ENCODE measurements around the gene NFS1.

The NFS1 gene

DNA sequence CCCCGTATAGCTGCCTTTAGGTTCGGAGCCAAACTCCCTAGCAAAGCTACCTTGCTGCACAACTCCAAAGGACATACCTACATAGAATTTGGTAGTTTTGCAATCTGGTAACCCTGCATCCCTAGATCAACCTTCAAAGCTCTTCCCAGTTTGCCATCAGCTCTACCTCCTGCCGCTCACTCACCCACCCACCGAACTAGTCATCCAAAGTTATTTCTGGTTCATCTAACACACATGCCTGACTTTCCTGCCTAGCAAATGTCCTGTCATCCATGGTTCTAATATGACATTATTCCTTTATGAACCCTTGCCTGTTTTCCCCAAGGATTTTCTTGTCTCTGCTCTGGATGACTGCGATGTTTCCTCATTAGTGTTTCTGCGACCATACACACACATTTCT is 61.9 kb downstream of the NFS1 start:
- no peak for DNase-seq (ENCODE audit: low read depth)

DNA sequence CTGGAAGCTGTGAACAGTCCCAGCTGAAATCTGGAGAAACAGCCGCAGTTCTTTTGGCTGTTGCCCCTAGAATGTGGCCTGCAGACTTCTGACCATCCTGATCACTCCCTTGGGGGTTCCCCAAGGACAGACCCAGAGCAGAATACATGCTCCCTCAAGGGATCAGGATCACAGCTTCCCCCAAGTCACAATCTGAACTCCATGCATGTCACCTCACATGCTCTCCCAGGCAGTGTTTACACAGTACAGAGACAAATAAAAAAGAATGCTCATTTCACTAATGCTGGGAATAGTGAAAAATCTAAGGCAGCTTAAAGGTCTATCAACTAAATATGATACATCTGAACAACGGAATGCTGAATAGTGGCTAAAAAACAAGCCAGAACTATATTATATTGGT is 63.1 kb downstream of the NFS1 start:
- DNase-seq (ENCODE audit: low read depth): no peak

DNA sequence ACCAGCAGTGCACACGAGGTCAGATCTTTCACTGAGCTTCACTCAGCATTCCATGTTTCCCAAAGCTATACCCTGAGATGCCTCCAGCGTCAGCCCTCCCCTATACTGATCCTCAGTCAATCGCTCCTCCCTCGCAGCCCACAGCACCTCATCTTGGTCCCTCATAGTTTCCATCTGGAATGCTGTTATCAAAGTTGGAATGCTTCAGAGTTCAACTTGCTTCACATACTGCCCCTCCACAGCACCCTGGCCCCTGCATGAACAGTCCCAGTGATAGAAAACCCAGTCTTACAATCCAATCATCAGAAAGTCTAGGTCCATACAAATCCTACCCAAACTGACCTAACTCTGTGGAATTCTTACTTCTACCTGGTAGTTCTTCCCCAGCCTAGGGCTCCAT is 63.5 kb downstream of the NFS1 start:
- DNase-seq (ENCODE audit: low read depth): no peak

DNA sequence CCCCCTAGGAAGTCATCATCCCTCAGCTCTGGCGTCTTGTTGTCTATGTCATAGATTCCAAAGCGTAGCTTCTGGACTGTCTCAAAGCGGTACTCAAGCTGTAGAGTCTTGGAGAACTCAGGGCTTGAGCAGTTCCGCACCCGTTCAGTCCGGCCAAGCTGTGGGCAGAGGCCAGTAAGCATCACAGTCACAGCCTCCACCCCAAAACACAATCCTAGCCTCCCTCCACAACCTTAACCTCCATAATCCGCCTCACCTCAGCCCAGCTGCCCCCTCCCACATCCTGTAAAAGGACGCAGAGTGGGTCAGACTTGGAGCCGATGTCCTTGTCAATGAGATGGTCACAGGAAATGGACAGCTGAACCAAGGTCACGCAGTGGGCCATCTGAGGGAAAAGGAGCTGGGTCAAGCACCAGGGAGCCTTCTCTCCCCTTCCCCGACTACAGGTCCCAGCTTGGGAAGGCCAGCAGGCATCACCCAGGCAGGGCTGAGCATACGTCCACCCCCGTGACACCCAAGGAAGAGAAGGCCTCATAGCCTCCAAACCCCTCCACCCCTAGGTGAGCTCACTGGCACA is 66.5 kb downstream of the NFS1 start:
- no peak for DNase-seq (ENCODE audit: low read depth)

DNA sequence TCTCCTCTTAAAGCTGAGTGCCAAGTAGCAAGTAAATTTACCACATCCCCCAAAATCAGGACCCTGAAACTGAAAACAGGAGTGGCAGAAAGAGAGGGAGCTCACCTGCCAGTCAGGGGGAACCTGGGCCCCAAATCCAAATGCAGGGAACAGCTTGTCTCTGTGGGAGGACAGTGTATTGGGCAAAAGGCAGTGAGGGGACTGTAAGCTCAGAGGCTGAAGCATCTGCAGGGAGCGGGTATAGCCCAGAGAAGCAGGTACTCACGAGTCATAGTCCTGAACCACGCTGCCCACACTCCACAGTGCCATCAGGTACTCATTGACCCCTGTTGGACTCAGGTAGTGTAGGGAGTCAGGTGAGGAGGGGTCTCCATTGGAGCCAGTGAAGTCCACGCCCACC is 68.5 kb downstream of the NFS1 start:
- DNase-seq (ENCODE audit: low read depth): no peak

DNA sequence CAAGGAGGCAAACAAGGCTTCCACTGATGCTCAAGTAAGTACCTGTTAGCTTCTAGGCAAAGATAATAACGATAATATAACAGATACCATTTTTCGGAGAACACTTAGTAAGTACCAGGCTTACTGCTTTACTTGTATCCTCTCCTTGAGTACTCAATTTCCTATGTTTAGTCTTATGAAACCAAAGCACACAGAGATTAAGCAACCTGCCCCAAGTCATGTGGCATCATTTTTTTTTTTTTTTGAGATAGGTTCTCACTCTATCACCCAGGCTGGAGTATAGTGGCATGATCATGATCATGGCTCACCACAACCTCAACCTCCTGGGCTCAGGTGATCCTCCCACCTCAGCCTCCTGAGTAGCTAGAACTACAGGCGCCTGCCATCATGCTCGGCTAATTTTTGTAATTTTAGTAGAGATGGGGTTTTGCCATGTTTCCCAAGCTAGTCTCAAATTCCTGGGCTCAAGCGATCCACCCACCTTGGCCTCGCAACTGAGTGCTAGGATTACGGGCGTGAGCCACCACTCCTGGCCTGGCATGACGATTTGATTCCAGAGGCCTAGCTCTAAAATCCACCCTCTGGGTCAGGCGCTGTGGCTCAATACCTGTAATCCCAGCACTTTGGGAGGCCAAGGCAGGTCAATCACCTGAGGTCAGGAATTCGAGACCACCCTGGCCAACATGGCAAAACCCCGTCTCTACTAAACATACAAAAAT is 69.6 kb downstream of the NFS1 start:
- DNase-seq (ENCODE audit: low read depth): no peak

DNA sequence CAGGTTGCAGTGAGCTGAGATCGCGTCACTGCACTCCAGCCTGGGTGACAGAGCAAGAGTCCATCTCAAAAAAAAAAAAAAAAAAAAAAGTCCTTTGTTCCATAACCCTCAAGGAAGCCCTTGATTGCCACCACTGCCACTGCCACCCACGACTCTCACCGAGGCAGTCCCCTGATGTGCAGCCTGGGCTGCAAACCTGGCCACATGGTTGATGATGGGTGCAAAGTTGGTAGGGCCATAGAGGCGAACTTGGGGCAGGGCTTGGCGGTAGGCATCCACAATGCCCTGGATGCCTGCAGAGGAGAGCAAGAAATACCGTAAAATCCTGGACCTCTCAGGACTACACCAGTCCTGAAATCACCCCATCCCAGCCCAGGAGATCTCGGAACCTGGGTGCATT is 72.0 kb downstream of the NFS1 start:
- DNase-seq (ENCODE audit: low read depth): no peak

DNA sequence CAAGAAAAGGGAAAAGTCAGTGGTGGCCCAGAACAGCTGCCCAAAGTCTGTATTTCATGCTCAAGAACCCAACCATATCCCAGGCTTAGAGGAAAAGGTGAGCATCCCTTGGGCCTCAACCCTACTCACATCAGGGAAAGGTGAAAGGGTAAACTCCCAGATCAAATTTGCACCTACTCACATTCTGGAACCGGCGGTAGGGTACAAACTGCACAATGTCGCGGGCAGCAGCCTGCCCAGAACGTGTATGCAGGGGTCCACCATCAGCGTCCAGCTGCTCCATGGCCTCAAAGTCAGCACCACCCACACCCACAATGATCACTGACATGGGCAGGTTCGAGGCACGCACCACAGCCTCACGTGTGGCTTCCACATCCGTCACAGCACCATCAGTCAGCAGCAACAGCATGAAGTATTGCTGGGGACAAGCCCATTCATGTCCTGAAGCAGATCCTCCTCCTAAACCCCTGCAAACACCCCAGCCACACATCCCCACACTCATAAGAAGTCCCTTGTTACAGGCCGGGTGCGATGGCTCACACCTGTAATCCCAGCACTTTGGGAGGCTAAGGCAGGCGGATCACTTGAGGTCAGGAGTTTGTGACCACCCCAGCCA is 72.7 kb downstream of the NFS1 start:
- no peak for DNase-seq (ENCODE audit: low read depth)

DNA sequence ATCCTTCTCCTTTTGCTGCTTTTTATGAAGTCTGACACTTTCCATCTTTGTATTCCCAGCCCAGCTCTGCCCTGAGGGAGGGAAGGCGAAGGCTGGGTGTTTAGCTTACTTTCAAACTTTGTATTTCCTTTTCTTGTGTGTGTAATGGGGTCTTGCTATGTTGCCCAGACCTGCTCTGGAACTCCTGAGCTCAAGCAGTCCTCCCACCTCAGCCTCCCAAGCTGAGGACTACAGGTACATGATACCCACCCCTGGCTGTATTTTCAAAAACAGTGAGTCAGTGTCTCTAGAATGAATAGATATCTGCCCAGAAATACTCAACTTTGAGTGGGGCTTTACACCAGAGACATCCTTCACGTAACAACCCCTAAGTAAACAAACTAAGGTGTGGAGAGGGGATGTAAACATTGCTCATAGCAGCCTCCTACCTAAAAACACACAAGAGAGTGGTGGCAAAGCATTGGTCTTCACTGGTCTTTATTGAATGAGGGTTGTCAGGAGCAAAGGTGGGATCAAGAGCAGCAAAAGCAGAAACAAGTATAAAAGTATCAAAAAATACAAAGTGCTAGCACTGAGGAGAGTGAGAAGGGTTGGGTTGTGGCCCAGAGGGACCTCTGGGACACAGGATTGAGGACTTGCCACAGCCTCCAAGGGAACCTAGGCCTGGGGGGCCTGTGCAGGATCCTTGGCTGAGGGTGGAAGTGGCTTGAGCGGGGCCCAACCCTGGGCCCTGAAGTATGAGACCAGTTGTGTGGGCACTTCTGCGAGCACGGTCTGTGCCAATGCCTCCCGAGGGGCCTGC is 73.4 kb downstream of the NFS1 start:
- no peak for DNase-seq (ENCODE audit: low read depth)

DNA sequence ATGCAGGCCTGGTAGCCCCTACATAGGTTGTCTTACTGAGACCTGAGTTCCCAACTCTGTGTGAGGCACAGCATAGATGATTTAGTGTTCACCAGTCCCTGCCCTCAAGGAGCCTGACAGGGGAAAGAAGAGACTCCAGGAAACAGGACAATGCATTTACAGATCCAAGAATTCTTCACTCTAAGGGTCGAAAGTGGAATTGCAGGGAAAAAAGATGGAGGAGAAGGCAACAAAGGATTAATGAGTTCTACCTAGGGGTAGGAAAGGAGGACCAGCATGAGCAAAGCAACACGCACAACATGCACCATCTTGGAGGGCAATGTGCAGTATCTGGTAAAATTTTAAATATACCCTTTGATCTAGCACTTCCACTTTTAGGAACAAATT is 77.6 kb downstream of the NFS1 start:
- no peak for DNase-seq (ENCODE audit: low read depth)

DNA sequence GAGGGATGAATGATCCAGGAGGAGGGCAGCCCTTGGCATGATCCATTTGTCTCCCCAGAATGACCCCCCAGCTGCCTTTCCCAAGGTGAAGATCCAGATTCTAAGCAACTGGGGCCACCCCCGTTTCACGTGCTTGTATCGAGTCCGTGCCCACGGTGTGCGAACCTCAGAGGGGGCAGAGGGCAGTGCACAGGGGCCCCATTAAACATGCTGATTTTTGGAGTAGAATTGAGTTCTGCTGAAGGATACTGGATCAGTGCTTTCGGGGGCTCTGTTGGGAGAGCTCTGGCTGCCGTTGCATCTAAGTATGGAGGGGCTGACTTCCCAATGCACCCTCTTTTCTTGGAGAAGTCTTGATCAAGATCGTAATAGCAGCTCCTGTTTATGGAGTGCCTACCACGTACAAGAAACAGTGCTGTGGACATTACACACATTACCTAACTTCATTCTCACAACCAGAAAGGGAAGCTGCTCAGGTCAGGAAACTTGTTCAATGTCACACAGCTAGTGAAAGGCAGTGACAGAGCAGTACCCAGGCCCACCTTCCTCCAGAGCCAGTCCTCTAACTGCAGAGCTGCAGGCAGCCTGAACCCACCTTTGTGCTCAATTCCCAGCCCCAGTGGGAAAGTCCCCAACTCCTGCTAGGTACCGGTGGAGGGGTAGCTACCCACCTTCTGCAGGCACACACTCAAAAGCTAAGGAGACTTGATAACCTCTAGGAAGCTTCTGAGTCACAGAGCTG is 78.2 kb downstream of the NFS1 start:
- DNase-seq (ENCODE audit: low read depth): no peak

DNA sequence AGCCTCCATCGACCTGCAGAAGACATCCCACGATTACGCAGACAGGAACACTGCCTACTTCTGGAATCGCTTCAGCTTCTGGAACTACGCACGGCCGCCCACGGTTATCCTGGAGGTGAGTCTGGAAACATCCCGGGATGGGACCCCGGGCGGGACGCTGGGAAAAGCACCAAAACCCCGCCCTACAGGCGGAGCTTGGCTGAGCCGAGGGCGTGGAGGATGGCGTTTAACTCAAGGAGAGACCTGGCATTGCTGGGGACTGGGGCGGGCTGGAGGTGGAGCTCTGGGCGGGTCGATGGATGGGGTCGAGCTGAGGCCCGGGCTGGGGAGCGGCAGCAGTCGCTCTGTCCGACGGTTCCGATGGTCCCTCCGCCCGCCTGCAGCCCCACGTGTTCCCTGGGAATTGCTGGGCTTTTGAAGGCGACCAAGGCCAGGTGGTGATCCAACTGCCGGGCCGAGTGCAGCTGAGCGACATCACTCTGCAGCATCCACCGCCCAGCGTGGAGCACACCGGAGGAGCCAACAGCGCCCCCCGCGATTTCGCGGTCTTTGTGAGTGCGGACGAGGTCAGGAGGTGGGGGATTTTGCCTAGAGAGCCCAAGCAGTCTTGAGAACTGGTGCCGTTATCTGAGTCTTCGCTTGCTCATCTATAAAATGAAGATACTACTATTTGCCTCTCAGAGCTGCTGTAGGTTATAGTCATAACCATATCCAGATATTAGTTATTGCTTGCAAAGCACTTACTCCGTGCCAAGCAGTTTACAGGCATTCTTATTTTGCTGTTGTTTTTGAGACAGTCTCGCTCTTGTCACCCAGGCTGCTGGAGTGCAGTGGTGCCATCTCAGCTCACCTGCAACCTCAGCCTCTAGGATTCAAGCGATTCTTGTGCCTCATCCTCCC is 79.7 kb downstream of the NFS1 start:
- DNase-seq (ENCODE audit: low read depth): peak; percentile 45

DNA sequence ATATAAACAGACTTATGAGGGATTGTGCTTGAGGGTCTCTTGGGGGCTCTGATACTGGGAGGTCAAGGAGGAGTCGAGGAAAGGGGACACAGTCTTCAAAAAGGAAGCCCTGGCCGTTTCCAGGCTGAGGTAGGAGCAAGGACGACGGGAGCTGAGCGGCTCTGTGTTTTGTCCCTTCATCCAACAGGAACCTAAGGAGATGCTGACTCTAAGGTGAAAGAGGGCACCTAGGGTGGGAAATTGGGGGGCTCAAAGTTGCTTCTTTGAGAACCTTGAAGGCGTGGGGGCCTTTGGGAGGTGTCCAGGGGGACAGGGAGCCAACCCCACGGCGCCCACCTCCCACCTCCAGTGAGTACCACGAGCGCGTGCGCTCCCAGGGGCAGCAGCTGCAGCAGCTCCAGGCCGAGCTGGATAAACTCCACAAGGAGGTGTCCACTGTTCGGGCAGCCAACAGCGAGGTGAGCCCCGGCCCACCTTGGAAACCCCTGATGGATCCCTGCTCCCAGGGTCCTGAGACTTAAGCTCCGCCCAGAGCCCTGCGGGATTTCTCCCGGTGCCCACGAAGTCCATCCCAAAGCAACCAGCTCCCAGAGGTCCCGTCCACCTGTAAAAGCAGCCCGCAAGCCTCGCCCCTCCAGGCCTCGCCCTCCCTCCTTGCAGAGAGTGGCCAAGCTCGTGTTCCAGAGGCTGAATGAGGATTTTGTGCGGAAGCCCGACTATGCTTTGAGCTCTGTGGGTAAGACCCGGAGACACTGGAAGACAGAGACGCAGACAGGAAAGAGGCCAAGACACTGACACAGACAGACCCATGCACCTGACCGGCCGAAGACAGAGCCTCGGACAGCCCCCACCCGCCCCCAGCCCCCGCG is 80.7 kb downstream of the NFS1 start:
- DNase-seq (ENCODE audit: low read depth): no peak
